HepG2 (cell line): Measurements from ENCODE around the gene PKM. TPM values are rescaled to one million over a fixed set of nuclear protein-coding genes. Genes with fewer than 3 reads are reported as not detected.
A peak's percentile ranks its signal among the peaks of the same experiment; 100 is the strongest.

Experiments
- AFF4 ChIP-seq: sonication (generic); formaldehyde crosslinking; IDR thresholded peaks from 2 replicates; pipeline ENCODE4 v1.4.0; 2020; ENCODE audit warnings: missing genetic modification reagents
- CSRNP1 ChIP-seq: sonication (generic); formaldehyde crosslinking; IDR thresholded peaks from 2 replicates; pipeline ENCODE4 v1.8.1; 2023; ENCODE audit warnings: mild to moderate bottlenecking, missing genetic modification reagents
- FOXP4 ChIP-seq: sonication (generic); formaldehyde crosslinking; IDR thresholded peaks from 2 replicates; pipeline ENCODE4 v1.4.0; 2020; ENCODE audit warnings: missing genetic modification reagents
- KLF16 ChIP-seq, 2 experiments: sonication (generic) in 1 of 2; formaldehyde crosslinking in 1 of 2; IDR thresholded peaks; 2 replicates each; pipeline versions ENCODE4 v1.6.1 to v1.8.0; 2016 to 2023; ENCODE audit warnings: missing genetic modification reagents in 2 of 2, missing compliant biosample characterization in 1 of 2
- MIER2 ChIP-seq: IDR thresholded peaks from 2 replicates; pipeline ENCODE4 v1.6.1; 2016; ENCODE audit warnings: missing biosample characterization, missing genetic modification reagents
- MTA1 ChIP-seq: sonication (generic); formaldehyde crosslinking; IDR thresholded peaks from 2 replicates; pipeline ENCODE4 v1.4.0; 2020; ENCODE audit warnings: missing genetic modification reagents, mild to moderate bottlenecking, borderline replicate concordance
- NCOA5 ChIP-seq: sonication (generic); formaldehyde crosslinking; IDR thresholded peaks from 2 replicates; pipeline ENCODE4 v1.4.0; 2020; ENCODE audit warnings: missing genetic modification reagents
- NKX3-1 ChIP-seq: sonication (generic); formaldehyde crosslinking; IDR thresholded peaks from 2 replicates; pipeline ENCODE4 v1.5.0; 2020; ENCODE audit warnings: missing genetic modification reagents
- NONO ChIP-seq, 2 experiments: fragments of 450-650 bp in 1 of 2; sonication (generic) in 1 of 2; formaldehyde crosslinking in 1 of 2; IDR thresholded peaks in 1 of 2; conservative IDR thresholded peaks in 1 of 2; 2 replicates each; pipeline versions ENCODE4 v1.6.1 to v1.8.0; 2017 to 2022; ENCODE audit warnings: mild to moderate bottlenecking in 1 of 2, missing genetic modification reagents in 1 of 2, moderate library complexity in 1 of 2
- NPAS2 ChIP-seq: sonication (generic); formaldehyde crosslinking; IDR thresholded peaks from 2 replicates; pipeline ENCODE4 v1.8.0; 2022; ENCODE audit warnings: mild to moderate bottlenecking, missing genetic modification reagents, borderline replicate concordance
- PATZ1 ChIP-seq: sonication (generic); formaldehyde crosslinking; IDR thresholded peaks from 2 replicates; pipeline ENCODE4 v1.4.0; 2020; ENCODE audit warnings: missing genetic modification reagents
- PLRG1 ChIP-seq: fragments of 450-650 bp; conservative IDR thresholded peaks from 2 replicates; pipeline ENCODE4 v1.6.1; 2016
- ZFP36L2 ChIP-seq: sonication (generic); formaldehyde crosslinking; IDR thresholded peaks from 2 replicates; pipeline ENCODE4 v1.4.0; 2020; ENCODE audit warnings: missing genetic modification reagents
- ZNF343 ChIP-seq: sonication (generic); formaldehyde crosslinking; IDR thresholded peaks from 2 replicates; pipeline ENCODE4 v1.4.0; 2020; ENCODE audit warnings: mild to moderate bottlenecking, missing genetic modification reagents
- ZNF597 ChIP-seq: sonication (generic); formaldehyde crosslinking; IDR thresholded peaks from 2 replicates; pipeline ENCODE4 v1.5.0; 2020; ENCODE audit warnings: missing genetic modification reagents
- ZNF792 ChIP-seq: IDR thresholded peaks from 2 replicates; pipeline ENCODE4 v1.6.1; 2016
- polyA plus RNA-seq, 8 experiments: library from polyadenylated mRNA; depleted of rRNA in 3 of 8; stranded (reverse) in 7 of 8; unstranded in 1 of 8; fragments of >200 nt; fragmentation: Illumina TruSeq in 4 of 8; extraction: Trizol in 4 of 8; gene quantifications; 2 replicates each; pipeline versions ENCODE4 v1.2.1 to v1.2.3, GENCODE V29; 2011 to 2016; ENCODE audit warnings: low read depth in 4 of 8, missing spikeins in 1 of 8, mixed read lengths in 1 of 8; ENCODE audit not compliant: insufficient read depth in 1 of 8
- total RNA-seq, 5 experiments: library from RNA; depleted of rRNA; stranded (reverse); fragments of >200 nt; fragmentation: Illumina TruSeq; extraction: Trizol; gene quantifications; 2 replicates each; pipeline ENCODE4 v1.2.3, GENCODE V29; 2016; ENCODE audit warnings: low read depth in 1 of 5

PKM gene
- total and polyA plus RNA-seq, 2 of the 13 experiments (the other 11 are each of a cell fraction or from before 2014, with no cell fraction given) = 488 to 780 TPM

GRCh38 chr15:72230197-72231065, 559 bp downstream of the PKM start (continued):
- TF ChIP-seq AFF4 (CRISPR knock-in tag) (no peak), MTA1 (CRISPR knock-in tag) (no peak), PLRG1 (no peak), MIER2 (CRISPR knock-in tag) (no peak), PATZ1 (CRISPR knock-in tag) (peak; percentile 68), CSRNP1 (peak; percentile 3; the same call in 1 of the 2 replicates), KLF16 (CRISPR knock-in tag; IDR thresholded peaks at IDR 0.05) (0 out of 4 replicates have a peak, but pooled peaks of 1 of the 2 experiments have one; percentile 26), ZNF343 (0 out of 2 replicates have a peak, but pooled peaks have one; percentile 5), NKX3-1 (CRISPR knock-in tag) (no peak), FOXP4 (CRISPR knock-in tag) (peak; percentile 10; the same call in 1 of the 2 replicates), NPAS2 (CRISPR knock-in tag) (no peak), ZNF792 (CRISPR knock-in tag) (no peak), NCOA5 (CRISPR knock-in tag) (no peak), ZNF597 (no peak), NONO (IDR thresholded peaks at IDR 0.05) (no peak), NONO (CRISPR knock-in tag; conservative IDR thresholded peaks at IDR 0.05) (peak; percentile 60; the same call in 1 of the 2 replicates), ZFP36L2 (no peak)
